K562 (cell line): ENCODE measurements around the gene PITPNC1. TPM values are rescaled to one million over a fixed set of nuclear protein-coding genes. Genes with fewer than 3 reads are reported as not detected.

ENCODE experiments used
- ATAC-seq: fragments of 200-7000 bp; cut with Tn5 transposase; 3 replicates; pipeline ENCODE4 v1.9.1; 2020; ENCODE audit warnings: moderate library complexity
- BruUV-seq: library from RNA; stranded (reverse); fragments of 400-500 nt; replicated peaks from 2 replicates; lab custom pipeline; 2021; lab: Mats Ljungman, UMichigan
- CTCF ChIA-PET: fragments of 300-600 bp; formaldehyde crosslinking; extraction: SDS; loops from one replicate; lab custom pipeline; 2021; ENCODE audit warnings: low intra/inter-chr PET ratio; lab: Yijun Ruan, JAX
- POLR2A ChIA-PET: fragments of 300-600, 350-650 bp; sonication (Branson Sonifier 250); formaldehyde crosslinking; extraction: SDS; loops from one replicate; lab custom pipeline; 2021; ENCODE audit warnings: antibody characterized with exemption, inconsistent platforms; lab: Yijun Ruan, JAX
- DNase-seq, 4 experiments: peaks; one replicate each; pipeline versions ENCODE4 v3.0.0 to v3.0.0-alpha.2; 2011 to 2018; ENCODE audit warnings: low spot score in 3 of 4, mixed read lengths in 3 of 4; ENCODE audit errors: extremely low read depth in 1 of 4
- FAIRE-seq: peaks from 2 replicates; lab custom pipeline; 2011; peaks lifted over from hg19 to GRCh38; lab: Jason Lieb, UNC
- H2AFZ ChIP-seq: 2 replicates; pipeline ENCODE4 v1.6.0; 2011; ENCODE audit warnings: low read depth, low read length, control low read depth, inconsistent platforms
- H3K27ac ChIP-seq: fragments of 200-600 bp; 3 replicates; pipeline ENCODE4 v1.8.0; 2011; ENCODE audit warnings: low read depth, mild to moderate bottlenecking, control low read depth, inconsistent platforms, low read length, moderate library complexity, mixed read lengths; ENCODE audit errors: extremely low read depth
- H3K27me3 ChIP-seq, 2 experiments: fragments of 300-600 bp in 1 of 2; 2 replicates in 1 of 2; 3 replicates in 1 of 2; pipeline versions ENCODE4 v1.6.0 to v1.8.0; 2011; ENCODE audit warnings: inconsistent platforms in 2 of 2, low read length in 2 of 2, mild to moderate bottlenecking in 1 of 2, mixed read lengths in 1 of 2, moderate library complexity in 1 of 2; ENCODE audit not compliant: control insufficient read depth in 2 of 2, insufficient read depth in 2 of 2
- H3K36me3 ChIP-seq: fragments of 300-600 bp; 3 replicates; pipeline ENCODE4 v1.8.0; 2011; ENCODE audit warnings: mild to moderate bottlenecking, low read length, inconsistent platforms; ENCODE audit not compliant: control insufficient read depth, insufficient read depth
- H3K4me1 ChIP-seq, 2 experiments: fragments of 200-600 bp in 1 of 2; replicated peaks in 1 of 2; 2 replicates in 1 of 2; 3 replicates in 1 of 2; pipeline versions ENCODE4 v1.5.1 to v1.8.0; 2011; ENCODE audit warnings: inconsistent platforms in 2 of 2, low read length in 2 of 2, mild to moderate bottlenecking in 1 of 2, mixed read lengths in 1 of 2, moderate library complexity in 1 of 2; ENCODE audit not compliant: control insufficient read depth in 2 of 2, insufficient read depth in 2 of 2
- H3K4me2 ChIP-seq: 2 replicates; pipeline ENCODE4 v1.6.1; 2011; ENCODE audit warnings: low read length, control low read depth, inconsistent platforms, mixed read lengths; ENCODE audit not compliant: insufficient read depth
- H3K4me3 ChIP-seq: fragments of 200-600 bp; sonication (generic), shearing (Covaris generic); 2 replicates; pipeline ENCODE4 v1.5.1; 2016; ENCODE audit warnings: control low read depth, inconsistent platforms
- H3K79me2 ChIP-seq: fragments of 200-600 bp; 3 replicates; pipeline ENCODE4 v1.8.0; 2011; ENCODE audit warnings: low read length, inconsistent platforms; ENCODE audit not compliant: control insufficient read depth, insufficient read depth
- H3K9ac ChIP-seq, 2 experiments: 2 replicates each; pipeline versions ENCODE4 v1.6.0 to v1.6.1; 2011; ENCODE audit warnings: low read depth in 2 of 2, low read length in 2 of 2, control low read depth in 1 of 2, inconsistent platforms in 1 of 2, mild to moderate bottlenecking in 1 of 2, mixed read lengths in 1 of 2; ENCODE audit not compliant: insufficient read depth in 1 of 2
- H3K9me1 ChIP-seq: one replicate; pipeline ENCODE4 v1.6.0; 2011; ENCODE audit warnings: inconsistent platforms, mild to moderate bottlenecking, low read length, moderate library complexity; ENCODE audit not compliant: control insufficient read depth, insufficient read depth
- H3K9me3 ChIP-seq: replicated peaks from 2 replicates; pipeline ENCODE4 v1.5.1; 2011; ENCODE audit warnings: low read depth, low read length, inconsistent platforms; ENCODE audit not compliant: control insufficient read depth, insufficient read depth
- H4K20me1 ChIP-seq: replicated peaks from 2 replicates; pipeline ENCODE4 v1.6.1; 2011; ENCODE audit warnings: low read length, inconsistent platforms, mixed read lengths; ENCODE audit not compliant: control insufficient read depth, insufficient read depth
- BCLAF1 ChIP-seq, 2 experiments: fragments of 450-650 bp in 1 of 2; IDR thresholded peaks; 2 replicates each; pipeline ENCODE4 v1.6.1; 2011 to 2017; ENCODE audit warnings: low read depth in 2 of 2, antibody characterized with exemption in 1 of 2, borderline replicate concordance in 1 of 2, low read length in 1 of 2, mild to moderate bottlenecking in 1 of 2, mixed read lengths in 1 of 2; ENCODE audit not compliant: control insufficient read depth in 1 of 2
- ELK1 ChIP-seq: sonication (generic); formaldehyde crosslinking; IDR thresholded peaks from 2 replicates; pipeline ENCODE4 v1.8.1; 2022; ENCODE audit warnings: missing genetic modification reagents
- ZFX ChIP-seq: sonication (generic); formaldehyde crosslinking; IDR thresholded peaks from 2 replicates; pipeline ENCODE4 v1.8.0; 2022; ENCODE audit warnings: mild to moderate bottlenecking, missing genetic modification reagents, moderate library complexity
- ZNF121 ChIP-seq: sonication (generic); formaldehyde crosslinking; conservative IDR thresholded peaks from 2 replicates; pipeline ENCODE4 v1.8.0; 2022; ENCODE audit warnings: missing genetic modification reagents
- ZNF140 ChIP-seq: fragments of 250-450 bp; sonication (Bioruptor Pico); IDR thresholded peaks from 2 replicates; pipeline ENCODE4 v1.8.0; 2021; ENCODE audit warnings: moderate library complexity, mild to moderate bottlenecking, inconsistent platforms
- WGBS: fragments of 100-300 bp; shearing (Covaris generic); methylation state at CpG from one replicate; pipeline ENCODE4 v1.1.6; 2016; ENCODE audit warnings: low coverage, mixed read lengths; ENCODE audit not compliant: insufficient coverage; ENCODE audit errors: missing lambda C conversion rate; 5-methylcytosine and 5-hydroxymethylcytosine counted together
- in situ Hi-C: fragments of 300-500 bp; cut with MboI; formaldehyde crosslinking; loops from 4 replicates; pipeline ENCODE4 v1.15.0; 2018; ENCODE audit warnings: inconsistent platforms, mixed read lengths
- intact Hi-C: fragments of 100-400 bp; cut with micrococcal nuclease; formaldehyde crosslinking; loops from 2 replicates; pipeline ENCODE4 v1.14.2; 2022
- polyA plus RNA-seq, 8 experiments: library from polyadenylated mRNA; depleted of rRNA in 4 of 8; stranded (reverse) in 5 of 8; unstranded in 3 of 8; fragments of >200 nt; fragmentation: Nextera tagmentation in 2 of 8; fragmentation: Illumina TruSeq in 1 of 8; extraction: Ambion mirVana in 2 of 8; extraction: Trizol in 1 of 8; gene quantifications; 2 replicates each; pipeline versions ENCODE4 v1.2.1 to v1.2.3, GENCODE V29; 2011 to 2014; ENCODE audit warnings: inconsistent platforms in 1 of 8, missing spikeins in 1 of 8
- total RNA-seq, 7 experiments: library from RNA; depleted of rRNA in 6 of 7; stranded (reverse); fragments of >200 nt in 6 of 7; fragmentation: Illumina TruSeq in 2 of 7; extraction: Trizol in 2 of 7; gene quantifications; 2 replicates each; pipeline versions ENCODE4 v1.2.1 to v1.2.3, GENCODE V29; 2011 to 2021; ENCODE audit warnings: low replicate concordance in 1 of 7

PITPNC1 gene
- total and polyA plus RNA-seq, 9 of the 15 experiments (the other 6 are each of a cell fraction or from before 2014, with no cell fraction given), result 0.11 to 1.1 (median 0.65) TPM

- no peak overlapping the region for H3K4me2 ChIP-seq
- no peaks in the 10 kb centered on the region for H3K36me3 ChIP-seq
- H3K9me3 ChIP-seq, result no peaks in the 10 kb centered on the region
- no peak overlapping the region for H3K27ac ChIP-seq
- peak; percentile 42 for TF ChIP-seq ZNF121 (CRISPR knock-in tag)
- no peak for TF ChIP-seq ZFX (CRISPR knock-in tag)
- TF ChIP-seq ZNF140 (CRISPR knock-in tag), result no peak
- no peak for TF ChIP-seq BCLAF1 (IDR thresholded peaks at IDR 0.05; ENCODE audit: borderline replicate concordance in 1 of 2, control insufficient read depth in 1 of 2, low read depth in 2 of 2, low read length in 1 of 2)
- no peak for TF ChIP-seq ELK1
- TF ChIP-seq, all 486 proteins: peak for 1
- no TSS peak for BruUV-seq
- intact Hi-C loops, result no loop called here
- 0% methylated on average over 3 of the region's 4 CpGs for WGBS
- Histone ChIP-seq H3K9ac (no peak overlapping the region), H3K27me3 (peaks cover 10 to 12% of the 10 kb centered on the region in 2 experiments; a peak in 3 of 5 replicates), H3K4me3 (no peak overlapping the region), H3K9me1 (no peaks in the 10 kb centered on the region), H2AFZ (no peak overlapping the region), H3K4me1 (no peaks in the 10 kb centered on the region), H4K20me1 (no peaks in the 10 kb centered on the region), H3K79me2 (no peaks in the 10 kb centered on the region)
- FAIRE-seq (no peak), DNase-seq (no peak), ATAC-seq (no peak)
- POLR2A ChIA-PET, result interaction anchor here (0.6 kb wide), 1 partner anchor 158 kb away, joined by 3 read pairs; no protein-coding TSS in a partner anchor
- in situ Hi-C loops, result no loop called here
- CTCF ChIA-PET, result no interaction called here
Observed at GRCh38 chr17:67666028-67666427, 288.9 kb downstream of the PITPNC1 start.
